Measurements from ENCODE around the gene SNCAIP. TPM values are rescaled to one million over a fixed set of nuclear protein-coding genes. Genes with fewer than 3 reads are reported as not detected.

SNCAIP gene
- total and polyA plus RNA-seq, 2 of the 4 experiments (the other 2 are of a cell fraction) = 15.3 to 19.0 TPM

GRCh38 chr5:122392824-122393223, 80.8 kb downstream of the SNCAIP start:
- ATAC-seq (ENCODE audit: low read depth) = no peak
- no peak overlapping the region for H3K18ac ChIP-seq (ENCODE audit: low read depth, low read length)
- no peak overlapping the region for H3K56ac ChIP-seq (ENCODE audit: extremely low read depth, insufficient read depth, low read length)
- no TSS peak for BruUV-seq (replicated peaks)
- peak; percentile 97 for TF ChIP-seq CEBPB (IDR thresholded peaks at IDR 0.05; ENCODE audit: low read depth, low read length)
- TF ChIP-seq BHLHE40 (IDR thresholded peaks at IDR 0.05; ENCODE audit: low read depth, low read length) = no peak
- no peak for TF ChIP-seq SMC3 (IDR thresholded peaks at IDR 0.05; ENCODE audit: low read depth, low read length)
- no peak for TF ChIP-seq USF2 (IDR thresholded peaks at IDR 0.05; ENCODE audit: low read depth, low read length)
- no peak overlapping the region for H2BK15ac ChIP-seq (ENCODE audit: low read depth, low read length)
- H2AK5ac ChIP-seq (ENCODE audit: low read depth, low read length) = no peak overlapping the region
- peak; percentile 75 for DNase-seq
- H3K9me1 ChIP-seq (ENCODE audit: insufficient read depth, low read length) = peaks cover 8% of the 10 kb centered on the region
- no peaks in the 10 kb centered on the region for H4K20me1 ChIP-seq (ENCODE audit: insufficient read depth, low read length)
- H2BK120ac ChIP-seq (ENCODE audit: low read depth, low read length) = no peak overlapping the region
- peaks cover 8% of the 10 kb centered on the region for H3K4me1 ChIP-seq (ENCODE audit: control insufficient read depth, insufficient read depth, low read length)
- H2BK5ac ChIP-seq (ENCODE audit: low read depth, low read length, poor library complexity, severe bottlenecking) = no peak overlapping the region
- POLR2A ChIA-PET (ENCODE audit: unreplicated experiment) = interaction anchor here (0.6 kb wide), 1 partner anchor 45 kb away, joined by 3 read pairs; no protein-coding TSS in a partner anchor
- H3K23ac ChIP-seq (ENCODE audit: low read depth, low read length) = no peak overlapping the region
- no CpG with 5 or more reads among the region's 2 CpGs for WGBS, 2 experiments (ENCODE audit: extremely low coverage in 2 of 2, insufficient read length in 1 of 2)
- no peak overlapping the region for H2AK9ac ChIP-seq (replicated peaks; ENCODE audit: low read depth, low read length, poor library complexity)
- no peak overlapping the region; the same call in 1 of the 2 replicates for H3K27ac ChIP-seq (ENCODE audit: insufficient read depth, low read length)
- H3K36me3 ChIP-seq (ENCODE audit: control insufficient read depth, insufficient read depth, low read length) = no peaks in the 10 kb centered on the region; the same call in 1 of the 2 replicates
- H4K91ac ChIP-seq (ENCODE audit: insufficient read depth, low read depth, low read length) = no peak overlapping the region
- in situ Hi-C loops (cut with MboI; ENCODE audit: low sequenced_read_pairs) (no loop called here), dilution Hi-C loops (cut with HindIII; ENCODE audit: low sequenced_read_pairs, unreplicated experiment) (no loop called here), intact Hi-C loops (cut with micrococcal nuclease) (loop anchor here (5.0 kb wide), 1 partner anchor 81 kb away; the partner anchor contains the start of gene SNCAIP)
- no peak overlapping the region for H3K9ac ChIP-seq (ENCODE audit: low read depth, low read length)
- H3K4me2 ChIP-seq (ENCODE audit: low read depth, low read length) = no peak overlapping the region
- no peaks in the 10 kb centered on the region for H3K9me3 ChIP-seq (ENCODE audit: control insufficient read depth, insufficient read depth, low read length)
- no peaks in the 10 kb centered on the region for H3K27me3 ChIP-seq (ENCODE audit: control insufficient read depth, insufficient read depth, low read length)
- no peak overlapping the region for H4K5ac ChIP-seq (ENCODE audit: low read depth, low read length)
- no peak overlapping the region for H2BK20ac ChIP-seq (ENCODE audit: low read depth, low read length)
- no peak overlapping the region for H4K8ac ChIP-seq (ENCODE audit: low read depth in 2 of 2, low read length in 2 of 2)
- peaks cover 2 to 11% of the 10 kb centered on the region in 2 experiments; a peak in 2 of 4 replicates for H3K79me1 ChIP-seq (ENCODE audit: low read depth in 1 of 2, low read length in 2 of 2)
- no peak overlapping the region for H3K14ac ChIP-seq (replicated peaks; ENCODE audit: low read depth, low read length)
- no peak overlapping the region for H2AFZ ChIP-seq (replicated peaks; ENCODE audit: low read length, poor library complexity)
- CTCF ChIA-PET = interaction anchor here (1.2 kb wide), 1 partner anchor 23 kb away, joined by 3 read pairs; no protein-coding TSS in a partner anchor
- H3K4me3 ChIP-seq (ENCODE audit: insufficient read depth, low read depth, low read length) = no peak overlapping the region
- no peak overlapping the region for H3K4ac ChIP-seq (ENCODE audit: low read depth, low read length)

Measured in IMR-90 (cell line).